Inflammatory macrophage treated with lipopolysaccharide for 1 hour (primary cell): ENCODE results near the gene ATP8A1.
"Not testable (repeated sequence)": the region's sequence is repeated elsewhere in the genome, so short reads cannot be mapped to it uniquely, and the experiment has no call there.

Experiments used
- DNase-seq, 2 donors: peaks; one replicate each; pipeline ENCODE4 v3.0.0-alpha.2; 2020 to 2022

The ATP8A1 gene

GRCh38 chr4:42461216-42461615 lies 195.7 kb downstream of the ATP8A1 start:
- not testable (repeated sequence) for DNase-seq

DNA sequence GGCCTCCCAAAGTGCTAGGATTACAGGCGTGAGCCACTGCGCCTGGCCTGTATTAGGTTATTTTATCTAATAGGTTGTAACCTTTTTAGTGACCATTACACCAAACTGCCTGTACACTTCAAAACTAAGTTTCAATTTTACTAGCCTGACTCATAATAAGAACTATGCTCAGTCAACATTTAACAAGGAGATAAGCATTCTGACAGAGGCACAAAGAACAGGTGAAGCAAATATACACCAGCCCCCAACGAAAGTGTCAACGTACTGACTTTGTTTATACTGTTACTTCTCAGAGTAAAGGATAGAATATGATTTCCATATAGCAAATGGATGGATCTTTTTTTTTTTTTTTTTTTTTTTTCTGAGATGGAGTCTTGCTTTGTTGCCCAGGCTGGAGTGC lies 196.9 kb downstream of the ATP8A1 start:
- no peak for DNase-seq

DNA sequence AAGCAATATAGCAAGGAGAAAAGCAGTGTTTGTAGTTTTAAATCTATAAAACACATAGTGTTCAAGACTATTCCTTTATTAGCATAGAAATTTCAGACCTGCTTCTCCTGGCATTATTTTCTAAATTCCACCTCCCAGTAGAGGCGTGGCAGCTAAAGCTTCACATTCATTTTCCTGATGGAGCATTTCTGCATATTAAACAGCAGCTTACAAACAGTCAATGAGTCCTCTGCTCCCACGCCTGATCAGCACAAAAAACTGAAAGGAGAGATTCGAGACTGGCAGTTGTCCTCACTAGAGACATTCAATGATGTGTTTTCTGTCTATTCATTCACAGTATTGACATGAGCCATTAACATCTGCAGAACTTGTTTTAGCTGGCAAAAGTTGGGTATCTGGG lies 198.2 kb downstream of the ATP8A1 start:
- no peak for DNase-seq

- DNase-seq, result no peak
Observed at GRCh38 chr4:42454755-42455420, 202.0 kb downstream of the ATP8A1 start.

GRCh38 chr4:42453612-42454011 lies 203.3 kb downstream of the ATP8A1 start:
- no peak for DNase-seq

DNA sequence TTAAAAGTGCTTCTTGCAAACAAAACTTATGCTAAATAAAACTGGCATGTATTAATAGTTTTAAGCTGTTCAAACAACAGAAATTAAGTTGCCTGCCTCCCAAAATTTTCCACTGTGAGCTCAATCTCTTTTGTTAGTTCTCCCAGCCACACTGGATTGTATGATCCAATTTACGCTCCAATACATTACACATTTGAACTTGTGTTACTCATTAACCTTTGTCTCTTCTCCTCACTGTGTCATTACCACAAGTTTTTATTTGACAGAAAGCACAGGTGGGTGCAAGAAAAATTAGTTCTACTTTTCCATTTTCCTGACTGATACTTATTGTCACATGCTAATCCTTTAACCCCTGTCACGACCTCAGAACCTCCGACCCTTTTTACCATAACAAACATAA lies 204.1 kb downstream of the ATP8A1 start:
- DNase-seq, result no peak

GRCh38 chr4:42446823-42447222 lies 210.1 kb downstream of the ATP8A1 start:
- no peak for DNase-seq

DNA sequence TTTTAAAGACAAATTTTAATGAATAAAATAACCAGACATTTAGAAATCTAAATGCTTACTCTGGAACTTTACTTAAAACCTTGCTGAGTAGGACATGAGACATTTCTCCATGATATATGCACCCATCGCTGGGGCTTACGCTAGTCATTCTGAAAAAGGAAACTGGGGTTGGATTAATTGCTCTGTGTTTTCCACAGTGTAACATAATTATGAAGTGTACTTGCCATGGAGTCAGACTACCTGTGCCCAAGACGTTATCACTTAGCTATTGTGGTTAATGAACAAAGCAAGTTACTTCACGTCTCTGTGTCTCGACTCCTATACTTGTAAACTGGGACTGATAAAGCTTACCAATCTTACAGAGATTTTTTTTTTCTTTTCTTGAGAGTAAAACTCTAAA lies 211.9 kb downstream of the ATP8A1 start:
- DNase-seq, result no peak

DNA sequence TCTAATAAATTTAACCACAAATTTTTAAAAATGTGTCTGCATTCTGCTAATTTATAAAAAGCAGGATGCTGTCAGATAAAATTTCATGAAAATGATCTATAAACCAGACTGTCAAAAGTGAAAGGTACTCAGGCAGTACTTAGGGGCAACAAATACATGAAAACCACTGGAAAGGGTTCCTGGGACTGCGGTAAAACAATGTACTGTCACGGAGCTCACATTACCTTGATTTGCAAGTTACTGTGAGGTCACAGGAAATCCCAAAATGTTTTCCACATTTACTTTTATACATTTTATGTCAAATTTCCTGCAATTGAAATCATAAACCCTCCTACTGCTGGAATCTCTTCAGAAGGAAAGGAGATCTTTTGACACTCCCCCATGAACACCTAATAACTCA lies 214.3 kb downstream of the ATP8A1 start:
- DNase-seq, result no peak

- no peak for DNase-seq
Observed at GRCh38 chr4:42440083-42440482, 216.8 kb downstream of the ATP8A1 start.

DNA sequence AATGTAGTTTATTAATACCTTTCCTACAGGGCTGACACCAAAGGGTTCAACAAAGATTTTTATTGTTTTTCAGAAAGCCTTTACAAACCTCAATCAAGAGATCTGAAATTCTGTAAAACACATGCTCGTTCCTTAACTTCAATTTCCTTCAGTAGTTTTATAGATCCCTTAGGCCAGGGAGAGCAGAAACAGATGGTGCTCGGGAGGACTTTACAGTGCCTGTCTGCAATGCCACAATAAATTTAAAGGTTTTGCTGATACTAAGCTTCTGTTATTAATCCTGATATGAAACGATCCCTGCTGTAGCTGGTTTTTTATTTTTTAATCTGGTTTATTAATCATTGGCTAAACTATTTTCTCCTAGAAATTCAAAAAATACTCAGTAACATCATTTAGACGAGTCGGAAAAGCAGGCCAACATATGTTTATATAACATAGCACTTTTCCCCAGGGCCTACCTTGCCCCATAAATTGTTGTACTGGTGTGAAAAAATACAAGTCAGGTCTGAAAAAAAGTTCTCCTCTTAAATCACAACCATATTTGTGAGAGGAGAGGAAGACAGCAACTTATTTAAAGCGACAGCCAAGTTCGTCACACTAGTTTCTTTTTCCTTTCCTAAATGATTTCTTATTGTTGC lies 219.9 kb downstream of the ATP8A1 start:
- DNase-seq, result no peak

GRCh38 chr4:42428036-42428435 lies 228.9 kb downstream of the ATP8A1 start:
- DNase-seq, result no peak

DNA sequence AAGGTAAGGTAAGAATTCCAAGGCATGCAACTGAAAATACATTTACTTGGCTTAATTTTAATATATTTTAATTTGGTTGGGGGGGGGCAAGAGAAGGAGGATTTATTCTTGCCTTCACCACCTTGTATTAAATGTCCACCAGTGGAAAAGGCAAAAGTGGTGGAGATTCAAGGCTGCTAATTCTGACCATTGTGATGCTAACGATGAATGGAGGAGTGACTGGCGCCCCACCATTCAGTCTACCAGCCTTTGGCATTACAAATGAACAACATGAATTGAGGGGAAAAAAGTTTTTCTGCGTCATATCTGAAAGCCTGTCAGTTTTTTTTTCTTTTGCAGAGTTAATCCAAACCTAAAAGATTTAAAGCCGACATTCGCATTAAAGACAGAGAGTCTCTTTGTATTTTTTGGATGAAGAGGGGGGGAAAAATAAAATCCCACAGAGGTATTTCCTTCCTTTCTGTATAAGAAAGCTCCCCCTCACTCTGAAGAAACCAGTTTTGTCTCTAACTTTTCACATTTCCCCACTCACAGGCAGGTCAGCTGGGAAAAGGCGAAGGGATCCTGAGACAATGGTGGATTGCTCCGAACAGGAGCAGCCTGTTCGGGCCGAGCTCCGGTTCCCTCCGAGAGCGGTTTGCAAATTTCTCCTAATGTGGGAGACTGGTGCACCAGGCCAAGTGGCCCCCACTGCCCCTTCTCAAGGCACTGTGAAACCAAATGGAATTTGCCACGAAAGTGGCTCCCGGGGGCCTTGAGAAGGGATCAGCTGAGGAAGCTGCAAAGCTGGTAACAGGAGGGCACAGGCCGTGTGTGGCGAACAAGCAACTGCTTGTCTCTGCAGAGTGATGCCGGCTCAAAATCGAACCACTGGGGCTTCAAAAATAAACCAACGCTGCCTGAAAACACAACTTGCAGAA lies 231.5 kb downstream of the ATP8A1 start:
- DNase-seq, result no peak

GRCh38 chr4:42420140-42420539 lies 236.8 kb downstream of the ATP8A1 start:
- no peak for DNase-seq

- no peak for DNase-seq
Observed at GRCh38 chr4:42417550-42417949, 239.4 kb downstream of the ATP8A1 start.

- DNase-seq, result no peak
Observed at GRCh38 chr4:42416017-42416416, 240.9 kb downstream of the ATP8A1 start.

DNA sequence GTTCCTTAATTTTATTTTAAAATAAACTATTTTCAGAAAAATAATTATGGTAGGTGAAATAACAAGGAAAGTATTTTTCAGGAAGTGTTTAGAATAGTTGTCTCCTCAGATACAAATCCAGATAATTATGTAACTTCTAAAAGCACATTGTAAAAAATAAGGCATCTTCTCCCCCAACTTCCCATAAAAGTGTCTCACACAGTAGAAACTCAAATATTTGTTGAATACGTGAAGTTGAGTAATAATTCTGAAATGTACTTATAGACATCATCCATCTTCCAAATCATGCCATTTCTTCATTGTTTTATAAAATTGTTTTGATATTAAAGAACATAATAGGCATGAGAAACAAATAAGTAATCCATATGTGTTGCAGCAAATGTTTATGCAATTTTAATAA lies 241.6 kb downstream of the ATP8A1 start:
- DNase-seq, result no peak

DNA sequence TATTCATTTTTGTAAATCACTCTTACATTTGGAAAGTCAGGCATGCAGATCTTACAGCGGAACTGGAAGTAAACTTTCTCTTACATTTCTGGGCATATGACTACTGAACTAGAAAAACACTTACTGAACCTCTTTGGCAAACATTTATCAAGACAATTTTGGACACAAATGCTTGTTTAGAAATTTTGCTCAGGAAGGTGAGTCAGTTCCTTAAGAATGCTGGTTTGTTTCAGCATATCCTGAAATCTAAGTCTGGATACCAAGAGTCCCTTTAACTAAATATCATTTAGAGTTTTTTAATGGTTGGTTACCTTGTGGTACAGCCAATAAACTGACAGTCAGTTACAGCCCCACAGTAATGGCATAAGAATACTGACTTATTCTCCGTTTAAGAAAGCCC lies 244.7 kb downstream of the ATP8A1 start:
- DNase-seq, result no peak

- no peak for DNase-seq
Observed at GRCh38 chr4:42411803-42412202, 245.1 kb downstream of the ATP8A1 start.

GRCh38 chr4:42410446-42410845 lies 246.5 kb downstream of the ATP8A1 start:
- DNase-seq, result no peak

GRCh38 chr4:42404001-42404400 lies 252.9 kb downstream of the ATP8A1 start:
- no peak for DNase-seq

- no peak for DNase-seq
Observed at GRCh38 chr4:42401171-42401570, 255.7 kb downstream of the ATP8A1 start.

DNA sequence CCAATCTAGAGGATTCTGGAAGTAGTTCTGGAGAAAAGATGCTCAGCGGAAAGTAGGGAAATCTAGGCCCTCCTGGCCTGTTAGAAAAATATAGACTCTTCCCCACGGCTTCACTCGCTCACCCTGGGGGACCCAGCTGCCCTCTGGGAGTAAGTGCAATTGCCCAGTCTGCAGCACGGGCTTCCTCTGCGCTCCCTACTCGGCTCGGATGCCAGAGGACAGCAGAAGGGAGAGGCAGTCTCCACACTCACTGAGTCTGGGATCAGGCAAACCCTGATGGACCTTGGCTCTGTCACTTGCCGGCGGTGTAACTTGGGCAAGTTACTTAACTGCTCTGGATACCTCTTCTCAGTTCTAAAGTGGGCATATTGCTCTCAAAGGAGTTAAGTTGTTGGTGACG lies 257.5 kb downstream of the ATP8A1 start:
- no peak for DNase-seq

- DNase-seq, result no peak
Observed at GRCh38 chr4:42398871-42399331, 258.0 kb downstream of the ATP8A1 start.
